Measurements from ENCODE around the gene FNDC3A. TPM values are rescaled to one million over a fixed set of nuclear protein-coding genes. Genes with fewer than 3 reads are reported as not detected.

Gene FNDC3A
- total RNA-seq, 1 experiment from 2014 or later, result 61.4 TPM

- CTCF ChIA-PET, result no interaction called here
- BruUV-seq (replicated peaks), result no TSS peak
- DNase-seq (ENCODE audit: unreplicated experiment), result no peak
Observed at GRCh38 chr13:49044836-49045235, 69.1 kb downstream of the FNDC3A start.

GRCh38 chr13:49046002-49046401, 70.3 kb downstream of the FNDC3A start:
- no peak overlapping the region for H3K4me3 Mint-ChIP-seq (ENCODE audit: unreplicated experiment)
- no peaks in the 10 kb centered on the region for H3K27me3 Mint-ChIP-seq (ENCODE audit: insufficient read depth, unreplicated experiment)
- intact Hi-C loops (cut with micrococcal nuclease), result no loop called here
- no peaks in the 10 kb centered on the region for H3K9me3 Mint-ChIP-seq (ENCODE audit: unreplicated experiment)
- CTCF ChIA-PET, result interaction anchor here (0.6 kb wide), 1 partner anchor 60 kb away, joined by 3 read pairs; no protein-coding TSS in a partner anchor
- no peak for TF ChIP-seq CTCF (IDR thresholded peaks at IDR 0.05; ENCODE audit: unreplicated experiment)
- H3K4me1 Mint-ChIP-seq (ENCODE audit: insufficient read depth, unreplicated experiment), result peaks cover 6% of the 10 kb centered on the region
- no peak overlapping the region for H3K27ac Mint-ChIP-seq (ENCODE audit: low read depth, unreplicated experiment)
- no peak for DNase-seq (ENCODE audit: unreplicated experiment)
- H3K36me3 Mint-ChIP-seq (ENCODE audit: insufficient read depth, unreplicated experiment), result peaks cover 7% of the 10 kb centered on the region
- POLR2A ChIA-PET, result interaction anchor here (0.5 to 1.2 kb wide), 5 partner anchors 17 to 90 kb away, joined by 3 to 4 read pairs (median 4); partner anchors contain the start of gene FNDC3A
- BruUV-seq (replicated peaks), result no TSS peak

More at GRCh38 chr13:49044836-49045235, 69.1 kb downstream of the FNDC3A start:
- no peak overlapping the region for H3K27ac Mint-ChIP-seq (ENCODE audit: low read depth, unreplicated experiment)
- H3K27me3 Mint-ChIP-seq (ENCODE audit: insufficient read depth, unreplicated experiment), result no peaks in the 10 kb centered on the region
- intact Hi-C loops (cut with micrococcal nuclease), result no loop called here
- H3K4me1 Mint-ChIP-seq (ENCODE audit: insufficient read depth, unreplicated experiment), result peaks cover 6% of the 10 kb centered on the region
- H3K36me3 Mint-ChIP-seq (ENCODE audit: insufficient read depth, unreplicated experiment), result peaks cover 8% of the 10 kb centered on the region
- no peaks in the 10 kb centered on the region for H3K9me3 Mint-ChIP-seq (ENCODE audit: unreplicated experiment)
- no peak for TF ChIP-seq CTCF (IDR thresholded peaks at IDR 0.05; ENCODE audit: unreplicated experiment)
- H3K4me3 Mint-ChIP-seq (ENCODE audit: unreplicated experiment), result no peak overlapping the region
- POLR2A ChIA-PET, result interaction anchor here (0.8 kb wide), 1 partner anchor 68 kb away, joined by 3 read pairs; no protein-coding TSS in a partner anchor

- Mint-ChIP-seq H3K4me1 (ENCODE audit: insufficient read depth, unreplicated experiment) (peaks cover 6% of the 10 kb centered on the region), H3K4me3 (ENCODE audit: unreplicated experiment) (no peak overlapping the region), H3K27ac (ENCODE audit: low read depth, unreplicated experiment) (no peak overlapping the region), H3K9me3 (ENCODE audit: unreplicated experiment) (no peaks in the 10 kb centered on the region), H3K27me3 (ENCODE audit: insufficient read depth, unreplicated experiment) (no peaks in the 10 kb centered on the region), H3K36me3 (ENCODE audit: insufficient read depth, unreplicated experiment) (peaks cover 7% of the 10 kb centered on the region)
- intact Hi-C loops (cut with micrococcal nuclease), result no loop called here
- no TSS peak for BruUV-seq (replicated peaks)
- TF ChIP-seq CTCF (IDR thresholded peaks at IDR 0.05; ENCODE audit: unreplicated experiment), result no peak
- ChIA-PET CTCF (no interaction called here), POLR2A (interaction anchor here (0.5 to 1.2 kb wide), 4 partner anchors 16 to 89 kb away, joined by 3 to 4 read pairs (median 4); no protein-coding TSS in a partner anchor)
- no peak for DNase-seq (ENCODE audit: unreplicated experiment)
Observed at GRCh38 chr13:49046519-49046918, 70.8 kb downstream of the FNDC3A start.

- CTCF ChIA-PET, result no interaction called here
Observed at GRCh38 chr13:49052813-49053212, 77.1 kb downstream of the FNDC3A start.

More at GRCh38 chr13:49052813-49053212, 77.1 kb downstream of the FNDC3A start:
- H3K9me3 Mint-ChIP-seq (ENCODE audit: unreplicated experiment), result no peaks in the 10 kb centered on the region
- no peak overlapping the region for H3K4me3 Mint-ChIP-seq (ENCODE audit: unreplicated experiment)
- TF ChIP-seq CTCF (IDR thresholded peaks at IDR 0.05; ENCODE audit: unreplicated experiment), result no peak
- no peaks in the 10 kb centered on the region for H3K27me3 Mint-ChIP-seq (ENCODE audit: insufficient read depth, unreplicated experiment)
- H3K36me3 Mint-ChIP-seq (ENCODE audit: insufficient read depth, unreplicated experiment), result no peaks in the 10 kb centered on the region
- DNase-seq (ENCODE audit: unreplicated experiment), result peak; percentile 77
- intact Hi-C loops (cut with micrococcal nuclease), result loop anchor here (5.0 kb wide), 1 partner anchor 76 kb away; the partner anchor contains the start of gene FNDC3A
- peak overlapping the region; percentile 28 for H3K27ac Mint-ChIP-seq (ENCODE audit: low read depth, unreplicated experiment)
- BruUV-seq (replicated peaks), result no TSS peak
- H3K4me1 Mint-ChIP-seq (ENCODE audit: insufficient read depth, unreplicated experiment), result peaks cover 20% of the 10 kb centered on the region
- POLR2A ChIA-PET, result interaction anchor here (0.7 to 1.8 kb wide), 7 partner anchors 10 to 234 kb away, joined by 3 to 8 read pairs (median 4); no protein-coding TSS in a partner anchor
